Adipocyte (in vitro differentiated cells): ENCODE results near the gene DPH2.
A peak's percentile ranks its signal among the peaks of the same experiment; 100 is the strongest.

ENCODE experiments used
- DNase-seq: peaks from one replicate; pipeline ENCODE4 v3.0.0-alpha.2; 2015; ENCODE audit warnings: low read depth
- H3K27me3 ChIP-seq: replicated peaks from 2 replicates; pipeline ENCODE4 v1.7.0; 2013; ENCODE audit warnings: mild to moderate bottlenecking, low read length, moderate library complexity; ENCODE audit not compliant: control insufficient read depth, insufficient read depth
- H3K36me3 ChIP-seq: 2 replicates; pipeline ENCODE4 v1.7.0; 2013; ENCODE audit warnings: low read length, mild to moderate bottlenecking, moderate library complexity; ENCODE audit not compliant: control insufficient read depth, insufficient read depth, severe bottlenecking
- H3K4me1 ChIP-seq: 2 replicates; pipeline ENCODE4 v1.7.0; 2013; ENCODE audit warnings: mild to moderate bottlenecking, low read length, moderate library complexity; ENCODE audit not compliant: control insufficient read depth, insufficient read depth
- H3K4me3 ChIP-seq: 2 replicates; pipeline ENCODE4 v1.7.0; 2013; ENCODE audit warnings: mild to moderate bottlenecking, low read length, moderate library complexity
- H3K9ac ChIP-seq: 2 replicates; pipeline ENCODE4 v1.7.0; 2013; ENCODE audit warnings: mild to moderate bottlenecking, low read length, moderate library complexity
- H3K9me3 ChIP-seq: 2 replicates; pipeline ENCODE4 v1.7.0; 2013; ENCODE audit warnings: mild to moderate bottlenecking, low read length, moderate library complexity; ENCODE audit not compliant: control insufficient read depth

Gene DPH2

DNA sequence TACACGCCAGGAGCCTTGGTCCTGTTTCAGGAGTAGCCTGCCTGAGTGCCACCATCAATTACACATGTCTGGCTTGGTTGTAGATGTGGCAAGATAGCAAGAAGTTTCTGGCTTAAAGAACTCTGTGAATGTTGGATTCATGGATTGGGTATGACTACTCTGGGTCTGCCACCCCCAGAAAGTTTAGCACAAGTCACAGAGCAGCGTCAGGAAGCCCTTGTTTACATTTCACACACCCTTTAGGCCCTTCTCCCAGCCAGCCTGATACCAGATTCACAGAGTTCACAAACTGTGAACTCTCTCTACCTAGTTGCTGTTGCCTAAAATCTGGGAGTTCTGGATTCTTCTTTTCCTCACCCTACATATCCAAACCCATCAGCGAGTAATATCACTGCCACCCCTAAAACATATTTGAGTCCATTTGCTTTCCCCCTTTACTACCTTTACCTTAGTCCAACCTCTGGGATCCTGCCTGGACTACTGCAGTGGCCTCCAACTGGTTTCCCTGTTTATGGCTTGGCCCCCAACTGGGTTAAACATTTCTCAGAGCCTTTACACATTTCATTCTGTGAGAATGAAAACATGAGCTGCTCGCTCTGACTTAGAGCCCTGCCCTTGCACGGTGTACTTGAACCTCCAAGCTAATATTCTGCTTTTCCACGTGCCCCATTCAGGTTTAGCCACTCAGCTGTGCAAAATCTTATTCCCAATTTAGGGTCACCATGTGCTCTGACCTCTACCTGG lies 17.5 kb downstream of the DPH2 start:
- DNase-seq = no peak
- peaks cover 7% of the 10 kb centered on the region for H3K4me1 ChIP-seq
- peaks cover 15% of the 10 kb centered on the region for H3K36me3 ChIP-seq
- H3K9me3 ChIP-seq = no peaks in the 10 kb centered on the region
- no peaks in the 10 kb centered on the region for H3K27me3 ChIP-seq
- H3K4me3 ChIP-seq = no peak overlapping the region
- H3K9ac ChIP-seq = no peak overlapping the region

DNA sequence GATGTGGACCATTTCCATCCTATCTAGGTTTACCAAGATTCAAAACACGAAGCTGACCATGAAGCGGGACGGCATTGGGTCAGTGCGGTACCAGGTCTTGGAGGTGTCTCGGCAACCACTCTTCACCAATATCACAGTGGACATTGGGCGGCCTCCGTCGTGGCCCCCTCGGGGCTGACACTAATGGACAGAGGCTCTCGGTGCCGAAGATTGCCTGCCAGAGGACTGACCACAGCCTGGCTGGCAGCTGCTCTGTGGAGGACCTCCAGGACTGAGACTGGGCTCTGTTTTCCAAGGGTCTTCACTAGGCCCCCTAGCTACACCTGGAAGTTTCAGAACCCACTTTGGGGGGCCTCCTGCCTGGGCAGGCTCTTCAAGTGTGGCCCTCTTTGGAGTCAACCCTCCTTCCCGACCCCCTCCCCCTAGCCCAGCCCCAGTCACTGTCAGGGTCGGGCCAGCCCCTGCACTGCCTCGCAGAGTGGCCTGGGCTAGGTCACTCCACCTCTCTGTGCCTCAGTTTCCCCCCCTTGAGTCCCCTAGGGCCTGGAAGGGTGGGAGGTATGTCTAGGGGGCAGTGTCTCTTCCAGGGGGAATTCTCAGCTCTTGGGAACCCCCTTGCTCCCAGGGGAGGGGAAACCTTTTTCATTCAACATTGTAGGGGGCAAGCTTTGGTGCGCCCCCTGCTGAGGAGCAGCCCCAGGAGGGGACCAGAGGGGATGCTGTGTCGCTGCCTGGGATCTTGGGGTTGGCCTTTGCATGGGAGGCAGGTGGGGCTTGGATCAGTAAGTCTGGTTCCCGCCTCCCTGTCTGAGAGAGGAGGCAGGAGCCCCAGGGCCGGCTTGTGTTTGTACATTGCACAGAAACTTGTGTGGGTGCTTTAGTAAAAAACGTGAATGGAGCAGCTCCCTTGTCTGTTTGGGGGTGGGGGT lies 20.7 kb downstream of the DPH2 start:
- Histone ChIP-seq H3K9ac (peak overlapping the region; percentile 88), H3K4me3 (peak overlapping the region; percentile 87), H3K4me1 (peaks cover 7% of the 10 kb centered on the region), H3K9me3 (no peaks in the 10 kb centered on the region), H3K27me3 (no peaks in the 10 kb centered on the region), H3K36me3 (peaks cover 7% of the 10 kb centered on the region)
- no peak for DNase-seq

GRCh38 chr1:43991200-43991475 lies 21.3 kb downstream of the DPH2 start:
- DNase-seq = no peak
- Histone ChIP-seq H3K36me3 (peaks cover under 1% of the 10 kb centered on the region), H3K4me1 (peaks cover 7% of the 10 kb centered on the region), H3K9me3 (no peaks in the 10 kb centered on the region), H3K9ac (peak overlapping the region; percentile 88), H3K4me3 (peak overlapping the region; percentile 87), H3K27me3 (no peaks in the 10 kb centered on the region)

GRCh38 chr1:43991476-43992231 lies 21.8 kb downstream of the DPH2 start, which contains the start of gene CCDC24:
Gene CCDC24 (plus strand): TSS chr1:43991599. CDS start chr1:43991879, 280 bp downstream.
- peak within 1 kb of the TSS; percentile 87 for H3K4me3 ChIP-seq
- peak; percentile 95 for DNase-seq
- H3K27me3 ChIP-seq = no peaks in the 10 kb centered on the region
- peak within 1 kb of the TSS; percentile 88 for H3K9ac ChIP-seq
- H3K4me1 ChIP-seq = peaks cover 7% of the 10 kb centered on the region
- no peaks in the 10 kb centered on the region for H3K9me3 ChIP-seq
- H3K36me3 ChIP-seq = no peaks in the 10 kb centered on the region

- H3K9ac ChIP-seq = peak overlapping the region; percentile 88
- no peak for DNase-seq
- peak overlapping the region; percentile 87 for H3K4me3 ChIP-seq
- no peaks in the 10 kb centered on the region for H3K36me3 ChIP-seq
- no peaks in the 10 kb centered on the region for H3K27me3 ChIP-seq
- no peaks in the 10 kb centered on the region for H3K9me3 ChIP-seq
- H3K4me1 ChIP-seq = peaks cover 7% of the 10 kb centered on the region
These were observed 22.6 kb downstream of the DPH2 start for GRCh38 chr1:43992232-43992995.

DNA sequence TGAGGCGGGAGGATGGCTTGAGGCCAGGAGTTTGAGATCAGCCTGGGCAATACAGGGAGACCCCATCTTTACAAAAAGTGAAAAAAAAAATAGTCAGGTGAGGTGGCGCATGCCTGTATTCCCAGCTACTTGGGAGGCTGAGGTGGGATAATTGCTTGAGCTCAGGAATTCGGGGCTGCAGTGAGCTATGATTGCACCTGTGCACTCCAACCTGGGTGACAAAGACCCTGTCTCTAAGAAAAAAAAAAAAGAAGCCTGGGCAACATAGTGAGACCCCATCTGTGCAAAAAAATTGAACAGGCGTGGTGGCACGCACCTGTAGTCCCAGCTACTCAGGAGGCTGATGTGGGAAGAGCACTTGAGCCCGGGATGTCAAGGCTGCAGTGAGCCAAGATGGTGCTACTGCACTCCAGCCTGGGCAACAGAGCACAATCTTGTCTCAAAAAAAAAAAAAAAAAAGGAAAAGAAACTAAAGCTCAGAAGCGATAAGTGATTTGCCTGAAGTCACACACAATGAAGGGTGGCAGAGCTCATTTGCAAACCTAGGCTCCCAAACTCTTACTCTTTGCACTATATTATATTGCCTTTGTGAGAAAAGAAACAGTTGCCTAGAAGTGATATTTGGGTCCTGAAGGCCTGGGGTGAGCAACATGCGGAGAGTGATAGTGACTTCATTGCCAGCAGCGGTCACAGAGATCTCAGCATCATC lies 23.6 kb downstream of the DPH2 start:
- H3K4me1 ChIP-seq = peaks cover 7% of the 10 kb centered on the region
- no peaks in the 10 kb centered on the region for H3K27me3 ChIP-seq
- H3K36me3 ChIP-seq = no peaks in the 10 kb centered on the region
- H3K4me3 ChIP-seq = no peak overlapping the region
- no peak for DNase-seq
- no peaks in the 10 kb centered on the region for H3K9me3 ChIP-seq
- no peak overlapping the region for H3K9ac ChIP-seq

DNA sequence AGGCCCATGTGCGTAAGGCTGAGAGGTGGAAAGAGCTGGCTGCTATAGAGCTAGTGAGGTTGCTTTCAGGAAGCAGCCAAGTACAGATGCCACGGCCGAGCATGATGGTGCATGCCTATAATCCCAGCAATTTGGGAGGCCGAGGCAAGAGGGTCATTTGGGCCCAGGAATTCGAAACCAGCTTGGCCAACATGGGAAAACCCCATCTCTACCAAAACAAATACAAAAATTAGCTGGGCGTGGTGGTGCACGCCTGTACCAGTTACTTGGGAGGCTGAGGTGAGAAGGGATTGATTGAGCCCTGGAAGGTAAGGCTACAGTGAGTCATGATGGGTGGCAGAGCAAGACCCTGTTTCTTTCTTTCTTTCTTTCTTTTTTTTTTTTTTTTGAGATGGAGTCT lies 24.3 kb downstream of the DPH2 start:
- no peak overlapping the region for H3K4me3 ChIP-seq
- DNase-seq = no peak
- H3K36me3 ChIP-seq = no peaks in the 10 kb centered on the region

DNA sequence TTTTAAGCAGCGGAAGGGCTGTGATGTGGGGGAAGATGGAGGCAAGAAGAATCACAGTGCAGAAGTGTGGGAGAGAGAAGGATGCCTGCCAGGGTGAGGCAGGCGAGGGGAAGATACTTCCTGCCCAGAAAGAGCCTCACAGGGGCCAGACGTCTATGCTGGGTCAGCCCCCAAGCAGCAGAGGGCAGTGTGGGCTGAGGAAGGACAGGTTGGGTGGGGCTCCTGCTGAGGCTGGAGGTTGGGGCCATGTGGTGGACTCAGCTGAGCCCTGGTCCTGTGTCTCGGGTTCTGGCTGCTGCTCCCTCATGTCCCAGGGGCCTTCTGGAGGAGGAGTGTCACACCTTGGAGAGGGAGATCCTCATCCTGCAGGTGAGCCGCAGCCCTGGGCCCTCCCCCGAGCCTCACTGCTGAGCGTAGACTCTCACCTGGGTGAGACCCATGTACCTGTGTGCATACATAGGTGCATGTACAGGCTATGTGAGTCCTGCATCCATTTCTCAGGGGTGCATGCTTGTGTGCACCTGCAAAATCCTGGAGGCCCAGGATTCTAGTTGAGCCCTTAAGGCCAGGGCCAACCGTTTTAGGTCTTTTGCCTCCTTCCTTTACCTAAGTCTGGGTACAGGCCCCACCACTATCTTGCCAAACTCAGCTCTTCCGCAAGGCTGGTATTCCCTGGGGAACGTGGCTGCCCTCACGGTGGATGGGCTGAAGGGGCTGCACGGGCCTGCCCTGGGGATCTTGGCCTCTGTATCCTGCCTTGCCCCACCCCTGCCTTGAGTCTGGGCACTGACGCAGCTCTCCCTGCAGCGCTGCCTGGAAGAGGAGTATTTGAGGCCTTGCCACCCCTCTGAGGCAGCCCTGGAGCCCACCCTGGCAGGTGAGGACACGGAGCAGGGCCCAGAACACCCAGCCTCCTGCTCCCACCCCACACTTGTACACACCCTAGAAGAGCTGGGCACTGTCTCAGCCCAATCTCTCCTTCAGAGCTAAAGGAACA lies 25.3 kb downstream of the DPH2 start:
- no peak overlapping the region for H3K4me3 ChIP-seq
- no peaks in the 10 kb centered on the region for H3K9me3 ChIP-seq
- H3K36me3 ChIP-seq = no peaks in the 10 kb centered on the region
- H3K9ac ChIP-seq = no peak overlapping the region
- H3K27me3 ChIP-seq = no peaks in the 10 kb centered on the region
- peaks cover 7% of the 10 kb centered on the region for H3K4me1 ChIP-seq
- peak; percentile 29 for DNase-seq

More for the DNA sequence above, 24.3 kb downstream of the DPH2 start:
- Histone ChIP-seq H3K9me3 (no peaks in the 10 kb centered on the region), H3K4me1 (peaks cover 7% of the 10 kb centered on the region), H3K9ac (no peak overlapping the region), H3K27me3 (no peaks in the 10 kb centered on the region)

- no peak overlapping the region for H3K4me3 ChIP-seq
- DNase-seq = no peak
- peaks cover 6% of the 10 kb centered on the region for H3K36me3 ChIP-seq
- H3K9ac ChIP-seq = no peak overlapping the region
- H3K27me3 ChIP-seq = no peaks in the 10 kb centered on the region
- H3K9me3 ChIP-seq = no peaks in the 10 kb centered on the region
- peaks cover 1% of the 10 kb centered on the region for H3K4me1 ChIP-seq
These were observed 26.3 kb downstream of the DPH2 start for GRCh38 chr1:43995984-43996732.
